Nephron (organoid): ENCODE data around the gene TXLNB.

ENCODE experiments used
- H3K27ac Mint-ChIP-seq, 3 experiments: 2 replicates each; pipeline ENCODE4 v1.8.0; 2020; ENCODE audit warnings: mixed read lengths in 3 of 3, mild to moderate bottlenecking in 2 of 3, moderate library complexity in 1 of 3
- H3K27me3 Mint-ChIP-seq: 2 replicates; pipeline ENCODE4 v1.8.0; 2021; ENCODE audit warnings: low read depth, mild to moderate bottlenecking, moderate library complexity, mixed read lengths
- H3K36me3 Mint-ChIP-seq: 2 replicates; pipeline ENCODE4 v1.8.0; 2020; ENCODE audit warnings: low read depth, mixed read lengths
- H3K4me1 Mint-ChIP-seq: 2 replicates; pipeline ENCODE4 v1.8.0; 2020; ENCODE audit warnings: mixed read lengths
- H3K4me3 Mint-ChIP-seq, 3 experiments: 2 replicates each; pipeline ENCODE4 v1.8.0; 2020; ENCODE audit warnings: mild to moderate bottlenecking in 3 of 3, mixed read lengths in 3 of 3, moderate library complexity in 2 of 3
- H3K9me3 Mint-ChIP-seq: 2 replicates; pipeline ENCODE4 v1.8.0; 2020; ENCODE audit warnings: mixed read lengths
- CTCF ChIP-seq, 3 experiments: fragments of 200-600 bp; sonication (generic); IDR thresholded peaks; one replicate each; pipeline ENCODE4 v1.5.0; 2021; ENCODE audit warnings: antibody characterized with exemption in 3 of 3; ENCODE audit not compliant: unreplicated experiment in 3 of 3

Gene TXLNB

GRCh38 chr6:139285590-139285989, 6.2 kb downstream of the TXLNB start:
- H3K36me3 Mint-ChIP-seq, result no peaks in the 10 kb centered on the region
- no peak for TF ChIP-seq CTCF (IDR thresholded peaks at IDR 0.05; ENCODE audit: unreplicated experiment in 3 of 3)

DNA sequence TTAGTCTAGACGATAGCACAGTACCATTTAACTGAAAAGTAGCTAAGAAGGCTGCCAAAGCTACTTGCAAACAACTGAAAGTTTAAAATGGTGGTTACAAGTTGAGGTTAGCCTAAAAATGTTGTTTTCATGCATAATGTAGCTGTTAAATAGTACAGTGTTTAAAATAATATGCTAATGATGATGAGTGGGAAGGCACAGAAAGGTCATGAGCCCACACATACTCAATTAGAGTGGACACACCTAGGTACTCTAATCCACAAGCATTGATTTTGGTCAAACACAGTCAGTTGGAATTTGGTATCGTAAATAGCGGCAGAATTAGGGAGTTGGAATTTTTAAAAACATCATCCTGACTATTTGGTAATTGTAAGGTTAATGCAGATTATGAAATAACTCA, 7.0 kb downstream of the TXLNB start:
- no peak overlapping the region for H3K4me3 Mint-ChIP-seq
- H3K9me3 Mint-ChIP-seq, result no peaks in the 10 kb centered on the region
- H3K27me3 Mint-ChIP-seq, result no peaks in the 10 kb centered on the region
- TF ChIP-seq CTCF (IDR thresholded peaks at IDR 0.05; ENCODE audit: unreplicated experiment in 3 of 3), result no peak
- no peak overlapping the region for H3K27ac Mint-ChIP-seq
- no peaks in the 10 kb centered on the region for H3K36me3 Mint-ChIP-seq
- H3K4me1 Mint-ChIP-seq, result peaks cover 18% of the 10 kb centered on the region

More at GRCh38 chr6:139285590-139285989, 6.2 kb downstream of the TXLNB start:
- Mint-ChIP-seq H3K27ac (no peak overlapping the region), H3K27me3 (no peaks in the 10 kb centered on the region), H3K9me3 (no peaks in the 10 kb centered on the region), H3K4me3 (no peak overlapping the region), H3K4me1 (peaks cover 23% of the 10 kb centered on the region)

GRCh38 chr6:139282684-139283083, 9.1 kb downstream of the TXLNB start:
- H3K36me3 Mint-ChIP-seq, result no peaks in the 10 kb centered on the region
- no peaks in the 10 kb centered on the region for H3K9me3 Mint-ChIP-seq
- no peak overlapping the region for H3K4me3 Mint-ChIP-seq
- no peak for TF ChIP-seq CTCF (IDR thresholded peaks at IDR 0.05; ENCODE audit: unreplicated experiment in 3 of 3)
- no peaks in the 10 kb centered on the region for H3K27me3 Mint-ChIP-seq
- H3K4me1 Mint-ChIP-seq, result peaks cover 4% of the 10 kb centered on the region
- H3K27ac Mint-ChIP-seq, result no peak overlapping the region

DNA sequence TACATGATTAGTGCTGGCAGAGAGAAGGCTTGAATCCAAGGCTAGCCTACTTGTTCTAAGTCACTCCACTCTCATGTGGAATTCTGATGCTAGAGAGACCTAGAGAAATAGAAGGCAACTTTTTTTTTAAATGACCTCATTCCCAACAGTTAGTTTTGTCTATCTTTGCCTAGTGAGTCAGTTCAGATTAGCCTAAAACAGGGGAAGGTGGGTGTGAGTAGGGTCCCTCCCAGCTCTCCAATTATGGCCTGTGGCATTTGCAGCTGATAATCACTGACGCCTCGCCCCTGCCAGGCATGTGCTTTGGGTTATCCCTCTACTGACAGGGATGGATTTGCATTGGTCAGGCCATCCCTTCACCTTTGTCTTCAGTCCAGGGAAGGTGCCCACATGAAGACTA, 13.6 kb downstream of the TXLNB start:
- Mint-ChIP-seq H3K4me3 (no peak overlapping the region), H3K4me1 (peaks cover 4% of the 10 kb centered on the region), H3K27me3 (no peaks in the 10 kb centered on the region), H3K27ac (no peak overlapping the region), H3K9me3 (no peaks in the 10 kb centered on the region), H3K36me3 (no peaks in the 10 kb centered on the region)
- no peak for TF ChIP-seq CTCF (IDR thresholded peaks at IDR 0.05; ENCODE audit: unreplicated experiment in 3 of 3)

DNA sequence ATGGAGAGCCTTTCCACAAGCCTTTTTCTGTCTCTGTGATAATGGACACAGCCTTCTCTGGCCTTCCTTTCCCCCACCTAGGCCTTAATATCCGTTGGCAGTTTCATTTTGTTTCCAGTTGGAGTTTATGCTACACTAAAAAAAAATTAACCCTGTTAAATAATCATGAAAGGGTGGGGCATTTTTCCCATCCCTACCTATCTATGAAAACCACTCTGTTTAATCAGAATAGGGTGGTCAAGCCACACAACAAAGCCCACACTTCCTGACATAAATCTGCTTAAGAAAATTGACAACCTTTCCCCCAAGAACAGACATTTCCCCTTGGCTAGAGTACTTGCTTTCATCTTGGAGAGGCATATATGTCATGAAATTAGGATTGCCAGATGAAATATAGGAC, 14.2 kb downstream of the TXLNB start:
- Mint-ChIP-seq H3K4me1 (peaks cover 4% of the 10 kb centered on the region), H3K4me3 (no peak overlapping the region), H3K27ac (no peak overlapping the region), H3K36me3 (no peaks in the 10 kb centered on the region), H3K9me3 (no peaks in the 10 kb centered on the region), H3K27me3 (no peaks in the 10 kb centered on the region)
- TF ChIP-seq CTCF (IDR thresholded peaks at IDR 0.05; ENCODE audit: unreplicated experiment in 3 of 3), result no peak

GRCh38 chr6:139277161-139277560, 14.6 kb downstream of the TXLNB start:
- Mint-ChIP-seq H3K27me3 (no peaks in the 10 kb centered on the region), H3K4me3 (no peak overlapping the region), H3K4me1 (peaks cover 4% of the 10 kb centered on the region), H3K36me3 (no peaks in the 10 kb centered on the region), H3K27ac (no peak overlapping the region), H3K9me3 (no peaks in the 10 kb centered on the region)
- no peak for TF ChIP-seq CTCF (IDR thresholded peaks at IDR 0.05; ENCODE audit: unreplicated experiment in 3 of 3)
